IMR-90 (cell line): ENCODE data around the gene ZNF513.

Experiments
- CHD1 ChIP-seq: IDR thresholded peaks from 2 replicates; pipeline ENCODE4 v1.6.1; 2012; ENCODE audit warnings: low read depth, low read length, improper control_type of control experiment
- FOS ChIP-seq: fragments of 150-350 bp; IDR thresholded peaks from 2 replicates; pipeline ENCODE4 v1.6.1; 2016; ENCODE audit warnings: low read depth, low read length
- MXI1 ChIP-seq: IDR thresholded peaks from 2 replicates; pipeline ENCODE4 v1.6.1; 2012; ENCODE audit warnings: low read depth, mild to moderate bottlenecking, low read length, moderate library complexity, borderline replicate concordance
- NFE2L2 ChIP-seq: fragments of 150-350 bp; IDR thresholded peaks from 2 replicates; pipeline ENCODE4 v1.6.1; 2016; ENCODE audit warnings: low read depth, mild to moderate bottlenecking, low read length
- POLR2A ChIP-seq: IDR thresholded peaks from 2 replicates; pipeline ENCODE4 v1.6.1; 2012; ENCODE audit warnings: mild to moderate bottlenecking, low read depth, low read length
- RCOR1 ChIP-seq: IDR thresholded peaks from 2 replicates; pipeline ENCODE4 v1.6.1; 2012; ENCODE audit warnings: mild to moderate bottlenecking, low read length, improper control_type of control experiment; ENCODE audit not compliant: insufficient replicate concordance
- RFX5 ChIP-seq: IDR thresholded peaks from 2 replicates; pipeline ENCODE4 v1.8.0; 2012; ENCODE audit warnings: low read depth, mild to moderate bottlenecking, low read length, moderate library complexity
- SMC3 ChIP-seq: fragments of 150-350 bp; IDR thresholded peaks from 2 replicates; pipeline ENCODE4 v1.6.1; 2016; ENCODE audit warnings: low read depth, mild to moderate bottlenecking, antibody characterized with exemption, low read length, moderate library complexity
- TF ChIP-seq, protein P1 (sequence below): conservative IDR thresholded peaks from 2 replicates; pipeline ENCODE4 v1.5.1; 2012; ENCODE audit warnings: mild to moderate bottlenecking, low read depth, low read length, improper control_type of control experiment
- TF ChIP-seq, protein P2 (sequence below): fragments of 150-350 bp; IDR thresholded peaks from 2 replicates; pipeline ENCODE4 v1.6.1; 2016; ENCODE audit warnings: low read depth, mild to moderate bottlenecking, low read length, moderate library complexity, borderline replicate concordance
- TF ChIP-seq, protein P3 (sequence below): fragments of 150-350 bp; IDR thresholded peaks from 2 replicates; pipeline ENCODE4 v1.6.1; 2017; ENCODE audit warnings: mild to moderate bottlenecking, antibody characterized with exemption, low read length, low read depth

DNA sequence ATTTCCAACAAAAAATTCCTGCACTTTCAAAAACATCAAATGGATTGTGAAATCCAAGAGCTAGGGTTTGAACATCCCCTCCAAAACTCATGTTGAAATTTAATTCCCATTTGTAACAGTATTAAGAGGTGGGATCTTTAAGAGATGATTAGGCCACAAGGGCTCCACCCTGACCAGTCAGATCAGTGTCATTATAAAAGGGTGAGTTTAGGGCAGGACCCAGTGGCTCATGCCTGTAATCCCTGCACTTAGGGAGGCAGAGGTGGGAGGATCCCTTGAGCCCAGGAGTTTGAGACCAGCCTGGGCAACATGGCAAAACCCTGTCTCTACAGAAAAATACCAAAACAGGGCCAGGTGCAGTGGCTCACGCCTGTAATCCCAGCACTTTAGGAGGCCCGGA, 32.9 kb downstream of the ZNF513 start:
- TF ChIP-seq, protein P1, sequence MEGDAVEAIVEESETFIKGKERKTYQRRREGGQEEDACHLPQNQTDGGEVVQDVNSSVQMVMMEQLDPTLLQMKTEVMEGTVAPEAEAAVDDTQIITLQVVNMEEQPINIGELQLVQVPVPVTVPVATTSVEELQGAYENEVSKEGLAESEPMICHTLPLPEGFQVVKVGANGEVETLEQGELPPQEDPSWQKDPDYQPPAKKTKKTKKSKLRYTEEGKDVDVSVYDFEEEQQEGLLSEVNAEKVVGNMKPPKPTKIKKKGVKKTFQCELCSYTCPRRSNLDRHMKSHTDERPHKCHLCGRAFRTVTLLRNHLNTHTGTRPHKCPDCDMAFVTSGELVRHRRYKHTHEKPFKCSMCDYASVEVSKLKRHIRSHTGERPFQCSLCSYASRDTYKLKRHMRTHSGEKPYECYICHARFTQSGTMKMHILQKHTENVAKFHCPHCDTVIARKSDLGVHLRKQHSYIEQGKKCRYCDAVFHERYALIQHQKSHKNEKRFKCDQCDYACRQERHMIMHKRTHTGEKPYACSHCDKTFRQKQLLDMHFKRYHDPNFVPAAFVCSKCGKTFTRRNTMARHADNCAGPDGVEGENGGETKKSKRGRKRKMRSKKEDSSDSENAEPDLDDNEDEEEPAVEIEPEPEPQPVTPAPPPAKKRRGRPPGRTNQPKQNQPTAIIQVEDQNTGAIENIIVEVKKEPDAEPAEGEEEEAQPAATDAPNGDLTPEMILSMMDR, result no peak
- TF ChIP-seq POLR2A (no peak), RFX5 (no peak), FOS (no peak), NFE2L2 (no peak), MXI1 (no peak), SMC3 (no peak), RCOR1 (no peak), CHD1 (no peak)
- TF ChIP-seq, protein P2, sequence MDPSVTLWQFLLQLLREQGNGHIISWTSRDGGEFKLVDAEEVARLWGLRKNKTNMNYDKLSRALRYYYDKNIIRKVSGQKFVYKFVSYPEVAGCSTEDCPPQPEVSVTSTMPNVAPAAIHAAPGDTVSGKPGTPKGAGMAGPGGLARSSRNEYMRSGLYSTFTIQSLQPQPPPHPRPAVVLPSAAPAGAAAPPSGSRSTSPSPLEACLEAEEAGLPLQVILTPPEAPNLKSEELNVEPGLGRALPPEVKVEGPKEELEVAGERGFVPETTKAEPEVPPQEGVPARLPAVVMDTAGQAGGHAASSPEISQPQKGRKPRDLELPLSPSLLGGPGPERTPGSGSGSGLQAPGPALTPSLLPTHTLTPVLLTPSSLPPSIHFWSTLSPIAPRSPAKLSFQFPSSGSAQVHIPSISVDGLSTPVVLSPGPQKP, result no peak
- TF ChIP-seq, protein P3, sequence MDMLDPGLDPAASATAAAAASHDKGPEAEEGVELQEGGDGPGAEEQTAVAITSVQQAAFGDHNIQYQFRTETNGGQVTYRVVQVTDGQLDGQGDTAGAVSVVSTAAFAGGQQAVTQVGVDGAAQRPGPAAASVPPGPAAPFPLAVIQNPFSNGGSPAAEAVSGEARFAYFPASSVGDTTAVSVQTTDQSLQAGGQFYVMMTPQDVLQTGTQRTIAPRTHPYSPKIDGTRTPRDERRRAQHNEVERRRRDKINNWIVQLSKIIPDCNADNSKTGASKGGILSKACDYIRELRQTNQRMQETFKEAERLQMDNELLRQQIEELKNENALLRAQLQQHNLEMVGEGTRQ, result no peak
